GM23338 (cell line): ENCODE measurements around the gene CACNA1C.

ENCODE experiments used
- CREB1 ChIP-seq: fragments of 250-450 bp; sonication (Bioruptor Pico); IDR thresholded peaks from 2 replicates; pipeline ENCODE4 v1.5.0; 2020; ENCODE audit warnings: low read depth, mild to moderate bottlenecking, moderate library complexity
- EZH2 ChIP-seq: fragments of 200-600 bp; sonication (generic); IDR thresholded peaks from one replicate; pipeline ENCODE4 v1.8.0; 2017; ENCODE audit warnings: antibody characterized with exemption, mild to moderate bottlenecking, low read depth; ENCODE audit not compliant: unreplicated experiment
- EZH2phosphoT487 ChIP-seq: fragments of 200-600 bp; sonication (generic); IDR thresholded peaks from one replicate; pipeline ENCODE4 v1.8.1; 2018; ENCODE audit warnings: antibody characterized with exemption; ENCODE audit not compliant: unreplicated experiment
- JUNB ChIP-seq: IDR thresholded peaks from one replicate; pipeline ENCODE4 v1.6.1; 2016; ENCODE audit warnings: antibody characterized with exemption; ENCODE audit not compliant: unreplicated experiment
- NANOG ChIP-seq: IDR thresholded peaks from 2 replicates; pipeline ENCODE4 v1.6.1; 2016; ENCODE audit warnings: antibody characterized with exemption, borderline replicate concordance
- POLR2AphosphoS5 ChIP-seq: IDR thresholded peaks from 2 replicates; pipeline ENCODE4 v1.6.1; 2016; ENCODE audit warnings: antibody characterized with exemption, low read depth
- REST ChIP-seq: IDR thresholded peaks from one replicate; pipeline ENCODE4 v1.6.1; 2018; ENCODE audit warnings: antibody characterized with exemption; ENCODE audit not compliant: unreplicated experiment
- STAT1 ChIP-seq: IDR thresholded peaks from one replicate; pipeline ENCODE4 v1.6.1; 2016; ENCODE audit warnings: antibody characterized with exemption; ENCODE audit not compliant: unreplicated experiment
- ZNF114 ChIP-seq: fragments of 250-450 bp; sonication (Bioruptor Pico); IDR thresholded peaks from 2 replicates; pipeline ENCODE4 v1.5.0; 2020; ENCODE audit warnings: mild to moderate bottlenecking, moderate library complexity
- ZNF331 ChIP-seq: fragments of 250-450 bp; sonication (Bioruptor Pico); IDR thresholded peaks from 2 replicates; pipeline ENCODE4 v1.5.0; 2020; ENCODE audit warnings: low read depth, mild to moderate bottlenecking, moderate library complexity
- ZNF462 ChIP-seq: fragments of 250-450 bp; sonication (Bioruptor Pico); IDR thresholded peaks from 2 replicates; pipeline ENCODE4 v1.5.0; 2020; ENCODE audit warnings: mild to moderate bottlenecking, moderate library complexity
- TF ChIP-seq, protein P1 (sequence below), 2 experiments: fragments of 200-600 bp in 1 of 2; sonication (generic) in 1 of 2; conservative IDR thresholded peaks; 2 replicates each; pipeline versions ENCODE4 v1.5.1 to v1.6.1; 2016 to 2017; ENCODE audit warnings: antibody characterized with exemption in 2 of 2, low read depth in 2 of 2, mild to moderate bottlenecking in 2 of 2, moderate library complexity in 1 of 2
- TF ChIP-seq, protein P2 (sequence below): IDR thresholded peaks from 2 replicates; pipeline ENCODE4 v1.6.1; 2016; ENCODE audit warnings: antibody characterized with exemption

DNA sequence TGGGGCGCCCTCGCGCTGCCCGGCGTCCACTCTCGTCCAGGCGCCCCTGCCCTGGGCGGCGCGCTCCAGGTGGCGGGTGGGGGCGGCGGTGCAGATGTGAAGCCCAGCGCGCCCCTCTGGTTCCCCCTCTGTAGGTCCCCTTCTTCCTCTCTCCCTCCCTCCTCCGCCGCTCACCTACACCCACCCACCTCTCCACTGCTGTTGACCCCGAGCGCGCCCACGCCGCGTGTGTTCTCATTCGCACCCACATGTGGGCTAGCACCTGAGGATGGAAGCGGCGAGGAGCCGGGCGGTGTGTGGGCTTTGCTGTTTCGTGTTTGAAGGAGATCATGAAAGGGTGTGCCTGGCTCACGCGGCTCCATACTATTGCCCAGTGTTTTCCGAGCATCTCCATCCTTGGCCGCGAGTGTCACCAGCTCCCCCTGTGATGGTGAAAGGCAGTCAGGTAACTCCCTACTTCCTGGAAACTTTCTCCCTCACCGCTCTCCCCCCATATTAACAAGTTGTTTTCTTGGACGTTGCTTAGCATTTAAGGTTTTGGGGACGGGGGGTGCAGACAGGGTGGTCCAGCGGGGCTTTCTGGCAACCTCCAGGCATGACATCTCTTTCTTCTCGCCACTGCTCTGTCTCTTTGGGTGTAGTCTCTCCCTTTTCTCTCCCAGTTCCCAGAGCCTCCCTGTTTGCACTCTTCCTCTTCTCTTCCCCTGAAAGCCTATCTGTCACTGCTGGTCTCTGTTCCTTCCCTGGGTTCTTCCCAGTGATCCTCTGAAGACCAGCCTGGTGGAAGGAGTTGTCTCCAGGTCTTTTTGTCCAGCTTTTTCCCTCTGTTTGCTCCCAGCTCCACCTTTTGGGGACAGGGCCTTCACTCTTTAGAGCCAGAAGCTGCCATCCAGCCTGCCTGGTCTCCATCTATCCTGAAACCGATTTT lies 1.6 kb downstream of the CACNA1C start:
- TF ChIP-seq, protein P1, sequence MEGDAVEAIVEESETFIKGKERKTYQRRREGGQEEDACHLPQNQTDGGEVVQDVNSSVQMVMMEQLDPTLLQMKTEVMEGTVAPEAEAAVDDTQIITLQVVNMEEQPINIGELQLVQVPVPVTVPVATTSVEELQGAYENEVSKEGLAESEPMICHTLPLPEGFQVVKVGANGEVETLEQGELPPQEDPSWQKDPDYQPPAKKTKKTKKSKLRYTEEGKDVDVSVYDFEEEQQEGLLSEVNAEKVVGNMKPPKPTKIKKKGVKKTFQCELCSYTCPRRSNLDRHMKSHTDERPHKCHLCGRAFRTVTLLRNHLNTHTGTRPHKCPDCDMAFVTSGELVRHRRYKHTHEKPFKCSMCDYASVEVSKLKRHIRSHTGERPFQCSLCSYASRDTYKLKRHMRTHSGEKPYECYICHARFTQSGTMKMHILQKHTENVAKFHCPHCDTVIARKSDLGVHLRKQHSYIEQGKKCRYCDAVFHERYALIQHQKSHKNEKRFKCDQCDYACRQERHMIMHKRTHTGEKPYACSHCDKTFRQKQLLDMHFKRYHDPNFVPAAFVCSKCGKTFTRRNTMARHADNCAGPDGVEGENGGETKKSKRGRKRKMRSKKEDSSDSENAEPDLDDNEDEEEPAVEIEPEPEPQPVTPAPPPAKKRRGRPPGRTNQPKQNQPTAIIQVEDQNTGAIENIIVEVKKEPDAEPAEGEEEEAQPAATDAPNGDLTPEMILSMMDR (conservative IDR thresholded peaks at IDR 0.05; ENCODE audit: low read depth in 2 of 2), result no peak
- TF ChIP-seq EZH2, result peak; percentile 65
- no peak for TF ChIP-seq EZH2phosphoT487
- TF ChIP-seq POLR2AphosphoS5, result no peak
- TF ChIP-seq NANOG, result no peak
- no peak for TF ChIP-seq JUNB
- TF ChIP-seq REST, result no peak
- TF ChIP-seq CREB1 (CRISPR knock-in tag), result no peak
- TF ChIP-seq STAT1, result no peak
- TF ChIP-seq, protein P2, sequence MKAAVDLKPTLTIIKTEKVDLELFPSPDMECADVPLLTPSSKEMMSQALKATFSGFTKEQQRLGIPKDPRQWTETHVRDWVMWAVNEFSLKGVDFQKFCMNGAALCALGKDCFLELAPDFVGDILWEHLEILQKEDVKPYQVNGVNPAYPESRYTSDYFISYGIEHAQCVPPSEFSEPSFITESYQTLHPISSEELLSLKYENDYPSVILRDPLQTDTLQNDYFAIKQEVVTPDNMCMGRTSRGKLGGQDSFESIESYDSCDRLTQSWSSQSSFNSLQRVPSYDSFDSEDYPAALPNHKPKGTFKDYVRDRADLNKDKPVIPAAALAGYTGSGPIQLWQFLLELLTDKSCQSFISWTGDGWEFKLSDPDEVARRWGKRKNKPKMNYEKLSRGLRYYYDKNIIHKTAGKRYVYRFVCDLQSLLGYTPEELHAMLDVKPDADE, result no peak
- TF ChIP-seq ZNF114 (CRISPR knock-in tag), result no peak
- no peak for TF ChIP-seq ZNF331 (CRISPR knock-in tag)
- TF ChIP-seq ZNF462 (CRISPR knock-in tag), result no peak
